Neural cell (in vitro differentiated cells): ENCODE data around the gene PDK2.

Experiments used
- EP300 ChIP-seq: fragments of 450-650 bp; conservative IDR thresholded peaks from 2 replicates; pipeline ENCODE4 v1.6.1; 2014; ENCODE audit warnings: antibody characterized with exemption, mild to moderate bottlenecking, moderate library complexity; ENCODE audit not compliant: poor library complexity, severe bottlenecking
- EZH2 ChIP-seq: fragments of 200-600, 300-800 bp; shearing (Covaris generic), sonication (generic); IDR thresholded peaks from 2 replicates; pipeline ENCODE4 v1.6.1; 2014; ENCODE audit warnings: antibody characterized with exemption, low read length, borderline replicate concordance, mild to moderate bottlenecking; ENCODE audit not compliant: insufficient read depth, poor library complexity, severe bottlenecking
- TF ChIP-seq, protein P1 (sequence below): fragments of 450-650 bp; IDR thresholded peaks from 2 replicates; pipeline ENCODE4 v1.5.1; 2014; ENCODE audit warnings: antibody characterized with exemption, mild to moderate bottlenecking, moderate library complexity; ENCODE audit not compliant: poor library complexity, severe bottlenecking

- TF ChIP-seq, protein P1, sequence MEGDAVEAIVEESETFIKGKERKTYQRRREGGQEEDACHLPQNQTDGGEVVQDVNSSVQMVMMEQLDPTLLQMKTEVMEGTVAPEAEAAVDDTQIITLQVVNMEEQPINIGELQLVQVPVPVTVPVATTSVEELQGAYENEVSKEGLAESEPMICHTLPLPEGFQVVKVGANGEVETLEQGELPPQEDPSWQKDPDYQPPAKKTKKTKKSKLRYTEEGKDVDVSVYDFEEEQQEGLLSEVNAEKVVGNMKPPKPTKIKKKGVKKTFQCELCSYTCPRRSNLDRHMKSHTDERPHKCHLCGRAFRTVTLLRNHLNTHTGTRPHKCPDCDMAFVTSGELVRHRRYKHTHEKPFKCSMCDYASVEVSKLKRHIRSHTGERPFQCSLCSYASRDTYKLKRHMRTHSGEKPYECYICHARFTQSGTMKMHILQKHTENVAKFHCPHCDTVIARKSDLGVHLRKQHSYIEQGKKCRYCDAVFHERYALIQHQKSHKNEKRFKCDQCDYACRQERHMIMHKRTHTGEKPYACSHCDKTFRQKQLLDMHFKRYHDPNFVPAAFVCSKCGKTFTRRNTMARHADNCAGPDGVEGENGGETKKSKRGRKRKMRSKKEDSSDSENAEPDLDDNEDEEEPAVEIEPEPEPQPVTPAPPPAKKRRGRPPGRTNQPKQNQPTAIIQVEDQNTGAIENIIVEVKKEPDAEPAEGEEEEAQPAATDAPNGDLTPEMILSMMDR = no peak
- TF ChIP-seq EP300 (no peak), EZH2 (no peak)
These were observed 16.7 kb upstream of the PDK2 start for GRCh38 chr17:50078430-50078829.
